GM18502 (cell line): Measurements from ENCODE around the gene POLR1F.
A peak's percentile ranks its signal among the peaks of the same experiment; 100 is the strongest.
"Not testable (repeated sequence)": the region's sequence is repeated elsewhere in the genome, so short reads cannot be mapped to it uniquely, and the experiment has no call there.

Source experiments
- ATAC-seq: cut with Tn5 transposase; IDR thresholded peaks from one replicate; pipeline ENCODE4 v1.9.1; 2021; ENCODE audit warnings: mild to moderate bottlenecking; ENCODE audit not compliant: unreplicated experiment, poor library complexity

POLR1F gene, protein sequence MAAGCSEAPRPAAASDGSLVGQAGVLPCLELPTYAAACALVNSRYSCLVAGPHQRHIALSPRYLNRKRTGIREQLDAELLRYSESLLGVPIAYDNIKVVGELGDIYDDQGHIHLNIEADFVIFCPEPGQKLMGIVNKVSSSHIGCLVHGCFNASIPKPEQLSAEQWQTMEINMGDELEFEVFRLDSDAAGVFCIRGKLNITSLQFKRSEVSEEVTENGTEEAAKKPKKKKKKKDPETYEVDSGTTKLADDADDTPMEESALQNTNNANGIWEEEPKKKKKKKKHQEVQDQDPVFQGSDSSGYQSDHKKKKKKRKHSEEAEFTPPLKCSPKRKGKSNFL

DNA sequence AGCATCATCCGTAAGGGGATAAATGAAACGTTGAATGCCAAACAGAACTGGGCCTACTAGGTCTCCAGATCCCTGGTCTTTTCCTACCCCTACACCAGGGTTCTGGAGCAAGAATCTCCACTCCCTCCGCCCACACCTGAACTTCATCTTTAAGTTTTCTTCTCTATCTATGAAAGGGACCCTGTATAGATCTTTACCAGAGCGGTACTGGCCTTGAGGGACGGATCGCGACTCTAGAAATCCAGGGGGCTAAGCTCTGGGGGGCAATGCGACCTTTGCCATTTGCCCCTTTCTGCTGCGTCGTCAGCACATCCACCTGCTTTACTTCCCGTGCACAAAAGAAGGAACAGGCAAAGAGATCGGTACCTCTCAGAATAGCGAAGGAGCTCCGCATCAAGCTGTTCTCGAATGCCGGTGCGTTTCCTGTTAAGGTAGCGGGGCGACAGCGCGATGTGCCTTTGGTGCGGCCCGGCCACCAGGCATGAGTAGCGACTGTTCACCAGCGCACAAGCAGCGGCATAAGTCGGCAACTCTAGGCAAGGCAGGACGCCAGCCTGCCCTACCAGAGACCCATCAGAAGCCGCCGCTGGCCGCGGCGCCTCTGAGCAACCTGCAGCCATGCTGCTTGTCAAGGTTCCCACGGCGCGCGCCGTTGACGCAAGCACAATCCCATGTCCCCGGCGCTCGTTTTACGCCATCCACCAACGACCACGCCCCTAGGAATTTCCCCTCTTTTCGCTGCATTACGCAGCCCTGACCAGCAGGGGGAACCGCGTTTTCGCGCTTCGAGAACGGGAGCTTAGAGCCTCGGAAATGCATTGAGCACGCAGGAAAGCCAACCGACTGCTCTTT lies at the start of gene POLR1F:
TSS of gene POLR1F (minus strand) at position 641 of the 852 bp plus-strand sequence. CDS start at position 620, 21 bp downstream.
- peak; percentile 98 for ATAC-seq

DNA sequence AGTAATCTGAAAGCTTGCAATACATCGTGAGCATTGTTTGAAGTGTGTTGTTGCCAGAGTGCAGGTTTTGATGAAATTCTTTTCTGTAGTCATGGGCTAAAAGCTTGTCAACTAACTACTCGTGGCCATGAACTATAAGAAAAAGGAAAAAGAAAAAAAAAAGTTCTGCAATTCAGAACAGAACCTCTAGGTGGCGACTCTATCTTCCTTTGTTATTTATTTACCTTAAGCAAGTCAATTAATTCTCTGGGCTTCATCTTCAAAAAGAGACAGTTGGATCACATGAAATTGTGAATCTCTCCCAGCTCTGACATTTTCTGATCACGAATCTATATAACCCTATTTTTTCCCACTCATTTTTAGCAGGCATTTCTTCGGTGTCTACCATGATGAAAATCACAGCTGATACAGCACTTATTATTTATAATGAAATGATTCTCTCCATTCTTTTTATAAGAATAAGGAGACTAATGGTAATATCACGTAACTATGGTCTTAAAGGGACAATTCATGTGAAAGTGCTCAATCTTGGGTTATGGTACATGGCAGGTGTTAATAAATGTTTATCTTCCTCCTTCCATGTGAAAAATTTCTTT lies 45.8 kb upstream of the POLR1F start:
- ATAC-seq: no peak

- no peak for ATAC-seq
Observed at GRCh38 chr7:19752020-19752419, 43.2 kb upstream of the POLR1F start.

DNA sequence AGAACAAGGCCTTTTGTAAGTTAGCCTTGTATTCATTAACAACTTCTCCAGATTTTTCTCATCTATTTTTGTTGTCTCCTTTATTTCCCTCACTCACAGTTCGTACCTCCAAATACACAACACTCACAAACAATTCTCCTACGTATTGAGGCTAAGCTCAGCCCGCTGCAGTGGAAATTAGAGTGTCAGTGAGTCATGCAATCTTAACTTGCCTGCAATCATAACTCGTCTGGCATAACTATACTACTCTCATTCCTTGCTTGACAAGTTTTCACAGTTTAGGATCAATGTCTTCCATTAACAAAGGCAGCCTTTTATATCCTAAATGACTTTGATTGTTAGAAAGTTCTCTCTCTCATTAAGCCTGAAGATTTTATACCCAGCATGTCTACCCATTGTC lies 40.8 kb upstream of the POLR1F start:
- no peak for ATAC-seq

DNA sequence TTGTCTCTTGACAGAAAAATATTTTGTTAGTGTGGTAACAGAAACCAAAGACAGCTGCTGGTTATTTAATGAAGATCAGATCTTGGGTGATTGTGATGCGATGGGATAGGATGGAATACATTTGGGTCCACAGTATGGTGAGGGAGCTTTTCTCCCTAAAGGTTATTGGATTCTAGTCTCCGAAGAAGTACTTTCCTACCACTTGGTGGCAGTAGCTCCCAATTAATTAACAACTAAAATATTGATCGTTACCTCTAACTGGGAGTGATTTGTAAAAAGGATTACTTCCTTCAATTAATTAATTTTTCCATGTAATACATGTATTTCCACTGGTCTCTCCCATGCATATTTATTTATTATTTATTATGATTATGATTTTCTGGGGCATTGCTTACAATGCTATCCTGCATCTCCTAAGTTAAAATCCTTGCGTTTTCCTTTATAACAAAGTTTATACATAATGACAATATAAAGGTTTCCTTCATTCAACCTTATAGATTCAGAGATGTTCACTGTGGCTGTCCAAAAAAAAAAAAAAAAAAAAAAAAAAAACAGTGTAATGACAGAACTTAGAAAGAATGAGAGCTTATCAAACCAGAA lies 39.0 kb upstream of the POLR1F start:
- peak; percentile 69 for ATAC-seq

DNA sequence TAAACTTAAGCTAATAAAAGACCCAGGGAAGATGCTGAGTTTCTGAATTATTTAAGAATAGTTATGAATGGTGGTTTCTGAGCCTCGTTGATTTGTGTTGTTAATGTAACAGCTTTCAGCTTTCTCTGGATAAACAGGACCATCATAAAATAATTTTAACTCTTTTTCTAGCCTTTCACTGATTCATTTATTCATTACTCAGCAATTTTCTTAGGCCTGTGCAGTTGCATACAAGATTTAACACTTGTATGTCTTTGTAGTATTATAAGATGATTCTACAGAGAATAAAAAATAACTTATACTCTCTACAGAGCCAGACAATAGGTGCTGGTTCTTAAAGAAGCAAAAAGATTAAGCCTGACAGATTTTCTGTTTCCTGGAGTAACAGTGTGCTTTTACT lies 35.2 kb upstream of the POLR1F start:
- no peak for ATAC-seq

DNA sequence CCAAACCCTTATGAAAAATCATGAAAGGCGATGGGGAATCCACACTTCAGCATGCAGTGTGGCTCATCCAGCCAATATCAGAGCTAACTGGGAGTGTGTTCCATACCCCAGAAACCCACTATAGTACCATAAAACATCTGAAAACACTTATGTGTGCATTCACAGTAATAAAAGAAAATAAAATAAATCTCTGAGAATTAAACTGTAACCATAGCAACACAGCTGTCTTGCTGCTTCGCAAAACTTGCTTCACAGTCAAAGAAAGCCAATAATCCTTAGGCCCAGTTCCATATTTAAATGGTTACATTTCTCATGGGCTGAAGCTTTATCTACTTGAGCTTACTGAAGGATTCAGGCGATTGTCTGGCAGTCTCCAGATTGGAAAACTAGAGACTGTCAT lies 19.9 kb upstream of the POLR1F start:
- ATAC-seq: no peak

GRCh38 chr7:19725770-19726169 lies 16.9 kb upstream of the POLR1F start:
- no peak for ATAC-seq

DNA sequence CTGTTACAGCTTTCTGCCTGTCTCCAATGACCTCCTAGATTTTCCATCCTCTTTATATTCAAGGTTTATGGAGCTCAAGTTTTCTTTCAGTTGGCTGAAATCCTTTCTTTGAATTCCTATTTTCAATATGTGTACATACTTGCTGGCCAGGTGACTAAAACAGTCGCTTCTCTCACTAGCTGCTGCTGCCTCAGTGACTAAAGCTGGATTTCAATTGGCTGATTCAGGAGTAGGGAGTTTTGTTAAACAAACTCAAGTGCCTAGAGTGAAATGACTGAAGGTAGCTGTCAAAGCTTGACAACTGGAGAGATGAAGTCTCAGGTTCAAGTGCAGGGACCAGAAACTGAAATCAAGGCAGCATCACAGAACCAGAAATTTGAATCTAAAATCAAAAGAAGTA lies 6.7 kb upstream of the POLR1F start:
- no peak for ATAC-seq

- ATAC-seq: no peak
Observed at GRCh38 chr7:19713676-19714075, 4.8 kb upstream of the POLR1F start.

DNA sequence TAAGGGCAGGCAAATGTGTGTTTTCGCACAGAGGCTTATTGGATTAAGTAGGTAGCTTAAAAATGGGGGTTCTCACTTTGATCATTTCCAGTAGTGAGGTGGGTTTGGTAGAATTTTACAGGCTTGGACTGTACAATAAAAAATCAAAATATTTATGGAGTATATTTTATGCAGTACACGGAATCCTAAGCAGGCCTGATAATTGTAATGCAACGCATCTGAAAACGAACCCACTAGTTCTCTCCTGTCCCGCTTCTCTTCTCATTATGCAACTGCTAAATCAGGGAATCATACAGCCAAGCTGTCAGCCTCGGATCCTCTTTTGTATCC lies 377 bp upstream of the POLR1F start:
- ATAC-seq: no peak

DNA sequence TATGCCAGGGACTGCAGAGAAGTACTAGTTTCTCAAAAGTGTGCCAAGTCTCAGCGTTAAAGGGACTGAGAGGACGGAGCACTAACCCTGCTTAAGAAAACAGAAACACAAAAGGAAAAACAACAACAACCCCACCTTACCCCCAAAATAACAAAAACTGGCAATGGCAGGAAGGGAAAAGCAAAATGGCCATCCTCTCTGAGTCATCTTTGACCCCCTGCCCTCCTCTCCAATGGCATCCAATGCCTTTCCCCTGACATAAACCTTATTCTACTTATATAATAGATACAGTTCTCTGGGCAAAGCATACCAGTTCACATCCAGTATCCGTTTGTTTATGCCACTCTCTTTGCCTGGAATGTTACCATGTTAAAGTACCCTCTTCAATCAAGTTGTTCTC lies 1.6 kb downstream of the POLR1F start:
- ATAC-seq: no peak

- ATAC-seq: no peak
Observed at GRCh38 chr7:19705663-19706062, 3.2 kb downstream of the POLR1F start.

DNA sequence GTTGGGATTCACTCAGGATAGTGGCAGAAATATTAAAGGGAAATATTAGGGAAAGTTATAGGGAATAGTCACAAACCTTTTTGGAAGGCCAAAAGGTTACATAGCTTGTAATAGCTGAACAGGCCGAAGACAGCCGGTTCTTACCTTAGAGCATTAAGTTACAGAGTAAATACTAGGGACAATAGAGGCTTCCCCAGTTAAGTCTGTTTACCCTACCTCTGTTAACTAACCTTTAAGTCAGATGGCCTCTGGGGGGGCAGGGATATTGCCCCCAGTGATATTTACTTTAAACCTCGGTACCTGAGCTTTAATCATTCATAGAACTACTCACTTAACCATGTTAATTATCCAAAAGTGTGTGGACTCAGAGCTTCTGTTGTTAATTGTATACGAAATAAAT lies 7.4 kb downstream of the POLR1F start:
- no peak for ATAC-seq

DNA sequence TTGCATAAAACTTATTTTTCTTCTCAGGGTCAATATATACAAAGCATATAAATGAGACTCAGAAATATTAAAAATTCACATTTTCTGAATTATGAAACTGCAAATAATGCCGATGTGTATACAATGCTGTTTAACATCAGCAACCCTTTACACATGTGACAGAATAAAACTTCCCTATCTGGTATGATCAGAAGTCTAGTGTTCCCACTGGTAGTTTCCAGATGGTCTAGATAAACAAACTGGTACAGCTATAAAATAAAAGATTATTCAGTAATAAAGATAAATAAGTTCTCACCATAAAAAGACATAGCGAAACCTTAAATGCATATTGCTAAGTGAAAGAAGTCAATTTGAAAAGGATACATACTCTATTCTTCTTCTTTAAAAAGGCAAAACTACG lies 7.9 kb downstream of the POLR1F start:
- no peak for ATAC-seq

DNA sequence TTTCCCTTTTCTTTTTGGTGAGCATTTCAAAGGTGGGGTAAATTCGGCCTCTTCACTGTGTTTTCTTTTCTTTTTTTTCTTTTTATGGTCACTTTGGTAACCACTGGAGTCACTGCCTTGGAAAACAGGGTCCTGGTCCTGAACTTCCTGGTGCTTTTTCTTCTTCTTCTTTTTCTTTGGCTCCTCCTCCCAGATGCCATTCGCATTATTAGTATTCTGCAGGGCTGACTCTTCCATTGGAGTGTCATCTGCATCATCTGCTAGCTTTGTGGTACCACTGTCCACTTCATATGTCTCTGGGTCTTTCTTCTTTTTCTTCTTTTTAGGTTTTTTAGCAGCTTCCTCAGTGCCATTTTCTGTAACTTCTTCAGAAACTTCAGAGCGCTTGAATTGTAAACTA lies 10.5 kb downstream of the POLR1F start:
- ATAC-seq: no peak

- no peak for ATAC-seq
Observed at GRCh38 chr7:19696926-19697325, 11.9 kb downstream of the POLR1F start.

- no peak for ATAC-seq
Observed at GRCh38 chr7:19692111-19692828, 16.6 kb downstream of the POLR1F start.

DNA sequence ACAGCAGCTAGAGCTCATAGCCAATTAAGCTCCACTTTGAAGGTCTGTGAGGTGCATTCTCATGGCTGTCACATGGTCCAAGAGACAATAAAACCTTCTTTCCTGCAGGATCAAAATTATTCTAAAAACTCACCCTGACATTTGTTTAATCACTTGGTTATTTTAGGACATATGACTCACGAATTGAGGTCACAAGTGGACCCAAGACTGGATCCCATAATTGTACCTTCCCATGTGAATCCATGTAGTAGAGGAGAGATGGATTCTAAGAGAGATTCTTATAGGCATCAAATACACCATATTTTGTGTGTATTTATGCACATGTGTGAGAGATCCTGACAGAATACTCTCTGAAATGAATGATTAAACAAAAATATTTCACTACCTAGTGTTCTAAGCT lies 18.1 kb downstream of the POLR1F start:
- ATAC-seq: no peak

GRCh38 chr7:19689130-19689529 lies 19.7 kb downstream of the POLR1F start:
- not testable (repeated sequence) for ATAC-seq
